HL-60 (cell line): ENCODE data around the gene OSBPL10.

Experiments
- POLR2AphosphoS5 ChIP-seq: IDR thresholded peaks from 2 replicates; pipeline ENCODE4 v1.6.1; 2012; ENCODE audit warnings: low read depth
- TF ChIP-seq, protein P1 (sequence below): IDR thresholded peaks from one replicate; pipeline ENCODE4 v1.5.1; 2011; ENCODE audit warnings: low read length, control low read depth, inconsistent platforms; ENCODE audit not compliant: insufficient read depth
- TF ChIP-seq, protein P2 (sequence below): IDR thresholded peaks from 2 replicates; pipeline ENCODE4 v1.6.1; 2012; ENCODE audit warnings: low read depth; ENCODE audit not compliant: insufficient replicate concordance

DNA sequence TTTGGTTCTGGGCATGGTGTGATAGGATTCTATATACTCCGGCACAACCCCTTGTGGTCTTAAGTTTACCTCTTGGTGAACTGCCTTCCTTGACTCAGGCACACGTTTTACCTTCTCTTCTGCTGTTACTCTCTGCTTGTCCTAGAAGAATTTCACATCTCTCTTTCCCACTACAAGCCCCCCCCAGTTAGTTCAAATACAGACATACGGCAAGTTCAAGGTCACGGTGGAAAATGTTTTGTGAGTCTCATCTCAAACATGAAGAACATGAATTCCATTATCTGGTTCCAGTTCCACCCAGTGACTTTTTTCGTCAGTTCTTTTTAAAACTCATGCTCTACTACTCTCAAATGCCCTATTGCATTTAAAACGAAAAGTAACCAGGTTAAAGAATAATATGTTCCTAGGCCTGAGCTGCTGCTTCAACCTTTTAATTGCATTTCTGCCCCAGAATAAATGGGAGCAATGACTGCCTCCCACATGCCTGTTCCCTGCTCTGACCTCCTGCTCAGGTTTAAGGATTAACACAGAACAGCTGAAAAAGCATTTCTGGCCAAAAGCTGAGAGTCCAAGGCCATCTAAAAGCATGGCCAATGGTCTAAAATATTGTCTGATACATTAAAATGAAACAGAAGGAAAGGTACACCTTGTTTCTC lies 132.8 kb downstream of the OSBPL10 start:
- TF ChIP-seq, protein P1, sequence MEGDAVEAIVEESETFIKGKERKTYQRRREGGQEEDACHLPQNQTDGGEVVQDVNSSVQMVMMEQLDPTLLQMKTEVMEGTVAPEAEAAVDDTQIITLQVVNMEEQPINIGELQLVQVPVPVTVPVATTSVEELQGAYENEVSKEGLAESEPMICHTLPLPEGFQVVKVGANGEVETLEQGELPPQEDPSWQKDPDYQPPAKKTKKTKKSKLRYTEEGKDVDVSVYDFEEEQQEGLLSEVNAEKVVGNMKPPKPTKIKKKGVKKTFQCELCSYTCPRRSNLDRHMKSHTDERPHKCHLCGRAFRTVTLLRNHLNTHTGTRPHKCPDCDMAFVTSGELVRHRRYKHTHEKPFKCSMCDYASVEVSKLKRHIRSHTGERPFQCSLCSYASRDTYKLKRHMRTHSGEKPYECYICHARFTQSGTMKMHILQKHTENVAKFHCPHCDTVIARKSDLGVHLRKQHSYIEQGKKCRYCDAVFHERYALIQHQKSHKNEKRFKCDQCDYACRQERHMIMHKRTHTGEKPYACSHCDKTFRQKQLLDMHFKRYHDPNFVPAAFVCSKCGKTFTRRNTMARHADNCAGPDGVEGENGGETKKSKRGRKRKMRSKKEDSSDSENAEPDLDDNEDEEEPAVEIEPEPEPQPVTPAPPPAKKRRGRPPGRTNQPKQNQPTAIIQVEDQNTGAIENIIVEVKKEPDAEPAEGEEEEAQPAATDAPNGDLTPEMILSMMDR: no peak
- TF ChIP-seq, protein P2, sequence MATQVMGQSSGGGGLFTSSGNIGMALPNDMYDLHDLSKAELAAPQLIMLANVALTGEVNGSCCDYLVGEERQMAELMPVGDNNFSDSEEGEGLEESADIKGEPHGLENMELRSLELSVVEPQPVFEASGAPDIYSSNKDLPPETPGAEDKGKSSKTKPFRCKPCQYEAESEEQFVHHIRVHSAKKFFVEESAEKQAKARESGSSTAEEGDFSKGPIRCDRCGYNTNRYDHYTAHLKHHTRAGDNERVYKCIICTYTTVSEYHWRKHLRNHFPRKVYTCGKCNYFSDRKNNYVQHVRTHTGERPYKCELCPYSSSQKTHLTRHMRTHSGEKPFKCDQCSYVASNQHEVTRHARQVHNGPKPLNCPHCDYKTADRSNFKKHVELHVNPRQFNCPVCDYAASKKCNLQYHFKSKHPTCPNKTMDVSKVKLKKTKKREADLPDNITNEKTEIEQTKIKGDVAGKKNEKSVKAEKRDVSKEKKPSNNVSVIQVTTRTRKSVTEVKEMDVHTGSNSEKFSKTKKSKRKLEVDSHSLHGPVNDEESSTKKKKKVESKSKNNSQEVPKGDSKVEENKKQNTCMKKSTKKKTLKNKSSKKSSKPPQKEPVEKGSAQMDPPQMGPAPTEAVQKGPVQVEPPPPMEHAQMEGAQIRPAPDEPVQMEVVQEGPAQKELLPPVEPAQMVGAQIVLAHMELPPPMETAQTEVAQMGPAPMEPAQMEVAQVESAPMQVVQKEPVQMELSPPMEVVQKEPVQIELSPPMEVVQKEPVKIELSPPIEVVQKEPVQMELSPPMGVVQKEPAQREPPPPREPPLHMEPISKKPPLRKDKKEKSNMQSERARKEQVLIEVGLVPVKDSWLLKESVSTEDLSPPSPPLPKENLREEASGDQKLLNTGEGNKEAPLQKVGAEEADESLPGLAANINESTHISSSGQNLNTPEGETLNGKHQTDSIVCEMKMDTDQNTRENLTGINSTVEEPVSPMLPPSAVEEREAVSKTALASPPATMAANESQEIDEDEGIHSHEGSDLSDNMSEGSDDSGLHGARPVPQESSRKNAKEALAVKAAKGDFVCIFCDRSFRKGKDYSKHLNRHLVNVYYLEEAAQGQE: no peak
- no peak for TF ChIP-seq POLR2AphosphoS5
